CD4-positive, alpha-beta T cell treated with Interleukin-15 for 4 hours (primary cell): ENCODE data around the gene VTCN1.

ENCODE experiments used
- DNase-seq: peaks from one replicate; pipeline ENCODE4 v3.0.0-alpha.2; 2020; ENCODE audit warnings: low spot score

VTCN1 gene

GRCh38 chr1:117096951-117097408 lies 113.7 kb downstream of the VTCN1 start:
- no peak for DNase-seq

- no peak for DNase-seq
Measured at GRCh38 chr1:117094841-117095604, 115.7 kb downstream of the VTCN1 start.

- peak; percentile 44 for DNase-seq
Measured at GRCh38 chr1:117093870-117094621, 116.7 kb downstream of the VTCN1 start.
